HPDE6-E6E7 (cell line): ENCODE results near the gene ATF2.
"Not testable (repeated sequence)": the region's sequence is repeated elsewhere in the genome, so short reads cannot be mapped to it uniquely, and the experiment has no call there.

Source experiments
- DNase-seq: peaks from one replicate; pipeline ENCODE4 v3.0.0; 2011; ENCODE audit warnings: missing footprints; ENCODE audit errors: extremely low spot score

The ATF2 gene

DNA sequence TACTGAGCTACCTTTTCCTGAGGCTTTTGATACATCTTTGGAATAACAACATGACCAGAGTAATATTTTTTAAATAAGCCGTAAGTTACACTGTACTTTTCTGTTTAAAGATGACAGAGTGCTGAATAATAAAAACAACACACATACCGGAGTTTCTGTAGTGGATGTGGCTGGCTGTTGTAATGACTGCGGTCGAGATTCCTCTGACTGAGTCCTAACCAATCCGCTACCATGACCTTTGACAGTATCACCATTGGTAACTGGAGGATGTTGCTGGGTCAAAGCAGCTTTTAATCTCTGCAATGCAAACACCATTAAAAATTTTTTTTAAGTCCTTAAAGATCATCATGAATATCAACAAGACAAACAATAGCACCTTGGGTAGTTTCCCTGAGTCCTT lies 70.7 kb downstream of the ATF2 start:
- DNase-seq, result no peak

DNA sequence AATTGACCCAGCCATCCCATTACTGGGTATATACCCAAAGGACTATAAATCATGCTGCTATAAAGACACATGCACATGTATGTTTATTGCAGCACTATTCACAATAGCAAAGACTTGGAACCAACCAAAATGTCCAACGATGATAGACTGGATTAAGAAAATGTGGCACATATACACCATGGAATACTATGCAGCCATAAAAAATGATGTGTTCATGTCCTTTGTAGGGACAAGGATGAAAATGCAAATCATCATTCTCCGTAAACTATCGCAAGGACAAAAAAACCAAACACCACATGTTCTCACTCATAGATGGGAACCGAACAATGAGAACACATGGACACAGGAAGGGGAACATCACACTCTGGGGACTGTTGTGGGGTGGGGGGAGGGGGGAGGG lies 83.9 kb downstream of the ATF2 start:
- DNase-seq, result not testable (repeated sequence)

DNA sequence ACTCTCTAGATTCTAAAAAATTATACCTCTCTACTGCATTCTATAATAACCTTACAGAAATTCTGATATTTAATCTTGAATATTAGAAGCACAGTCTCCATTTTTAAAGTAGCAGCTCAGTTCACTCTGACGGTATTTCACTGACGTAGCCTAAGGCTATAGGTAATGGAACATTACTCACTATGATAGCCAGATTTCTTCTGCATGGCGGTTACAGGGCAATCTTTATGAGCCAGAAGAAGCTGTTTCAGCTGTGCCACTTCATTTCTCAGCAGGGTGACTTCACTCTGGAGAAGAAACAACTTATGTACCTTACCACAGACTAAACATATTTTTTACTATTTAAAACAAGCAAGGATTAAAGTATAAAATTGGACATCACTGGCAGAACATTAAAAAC lies 87.5 kb downstream of the ATF2 start:
- no peak for DNase-seq

DNA sequence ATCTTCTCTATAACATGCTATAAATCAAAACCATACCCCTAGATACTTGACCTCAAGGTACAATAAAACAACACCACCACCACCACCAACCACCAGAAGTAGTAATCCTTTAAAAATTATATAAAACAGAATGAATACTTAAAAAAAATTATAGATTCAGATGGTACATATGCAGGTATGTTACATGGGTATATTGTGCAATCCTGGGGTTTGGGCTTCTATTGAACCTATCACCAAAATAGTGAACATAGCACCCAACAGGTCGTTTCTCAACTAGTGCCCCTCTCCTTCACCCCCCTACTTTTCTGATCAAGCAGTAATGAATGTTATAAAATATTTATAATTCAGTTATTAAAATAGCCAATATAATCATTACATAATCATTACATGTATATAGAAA lies 91.7 kb downstream of the ATF2 start:
- no peak for DNase-seq

DNA sequence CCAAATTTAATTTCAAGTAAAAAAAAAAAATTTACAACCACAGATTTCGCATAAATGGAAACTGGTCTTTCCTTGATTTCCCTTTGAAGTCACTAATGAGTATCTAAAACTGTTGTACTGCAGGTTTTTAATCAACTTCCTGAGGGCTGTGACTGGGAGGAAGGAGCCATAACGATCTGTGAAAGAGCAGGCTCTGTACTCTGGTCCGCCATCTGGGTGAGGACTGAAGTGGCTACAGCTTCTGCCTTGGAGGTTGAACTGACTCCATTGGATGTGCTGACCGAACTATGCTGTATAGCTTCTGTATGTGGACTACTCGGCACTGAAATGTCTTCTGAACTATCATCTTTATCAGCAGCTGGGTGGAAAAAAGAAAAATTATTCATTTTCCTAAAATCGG lies 93.5 kb downstream of the ATF2 start:
- DNase-seq, result no peak

DNA sequence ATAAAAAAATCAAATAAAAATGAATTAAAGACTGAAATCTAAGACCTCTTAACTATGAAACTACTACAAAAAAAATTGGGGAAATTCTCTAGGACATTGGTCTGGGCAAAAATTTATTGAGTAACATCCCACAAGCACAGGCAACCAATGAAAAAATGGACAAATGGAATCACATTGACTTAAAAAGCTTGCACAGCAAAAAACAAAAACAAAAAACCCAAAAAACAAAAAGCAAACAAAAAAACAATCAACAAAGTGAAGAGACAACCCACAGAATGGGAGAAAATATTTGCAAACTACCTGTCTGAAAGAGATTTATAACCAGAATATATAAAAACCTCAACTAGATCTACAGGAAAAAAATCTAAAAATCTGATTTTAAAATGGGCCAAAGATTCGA lies 99.5 kb downstream of the ATF2 start:
- no peak for DNase-seq

DNA sequence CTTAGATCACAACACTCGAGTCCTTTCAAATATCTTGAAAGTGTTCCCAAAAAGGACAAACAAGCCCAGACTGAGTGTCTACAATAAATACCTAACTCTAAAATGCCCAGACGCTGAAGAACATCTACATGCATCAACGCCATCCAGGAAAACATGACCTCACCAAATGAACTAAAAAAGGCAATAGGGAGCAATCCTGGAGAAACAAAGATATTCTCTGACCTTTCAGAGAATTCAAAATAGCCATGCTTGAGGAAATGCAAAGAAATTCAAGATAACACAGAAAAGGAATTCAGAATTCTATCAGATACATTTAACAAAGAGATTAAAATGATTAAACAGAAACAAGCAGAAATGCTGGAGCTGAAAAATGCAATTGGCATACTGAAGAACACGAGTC lies 101.6 kb downstream of the ATF2 start:
- no peak for DNase-seq

DNA sequence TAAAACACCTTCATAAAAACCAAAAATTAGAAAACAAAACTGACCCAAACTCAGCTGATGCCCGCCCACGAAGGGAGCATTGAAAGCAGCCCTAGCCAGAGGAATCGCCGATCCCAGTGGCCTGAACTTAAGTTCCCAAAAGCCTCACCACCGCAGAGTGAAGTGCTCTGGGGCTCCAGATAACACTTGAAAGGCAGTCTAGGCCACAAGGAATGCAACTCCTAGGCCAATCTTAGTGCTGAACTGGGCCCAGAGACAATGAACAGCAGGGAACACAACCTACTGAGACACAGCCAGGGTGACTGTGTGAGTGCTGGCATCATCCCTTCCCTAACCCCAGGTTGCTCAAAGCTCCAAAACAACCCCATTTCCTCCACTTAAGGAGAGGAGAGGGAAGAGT lies 103.2 kb downstream of the ATF2 start:
- no peak for DNase-seq

DNA sequence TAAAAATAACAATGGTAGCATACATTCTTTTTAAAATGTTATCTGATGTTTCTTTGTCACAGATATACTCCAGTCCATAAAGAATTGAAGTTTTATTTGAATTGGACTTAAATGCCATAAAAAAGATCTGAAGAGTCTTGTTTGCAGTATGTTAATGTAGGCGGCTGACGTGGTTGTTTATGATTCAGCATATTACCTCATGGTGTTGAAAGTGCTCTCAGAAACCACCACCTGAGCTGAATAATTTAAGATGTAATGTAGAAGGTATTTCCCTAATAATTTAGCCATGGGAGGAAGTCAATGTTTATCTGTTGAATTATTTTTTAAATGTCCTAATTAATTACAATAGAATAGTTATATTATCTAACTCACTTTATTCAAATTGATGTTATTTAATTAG lies 104.3 kb downstream of the ATF2 start:
- DNase-seq, result no peak

DNA sequence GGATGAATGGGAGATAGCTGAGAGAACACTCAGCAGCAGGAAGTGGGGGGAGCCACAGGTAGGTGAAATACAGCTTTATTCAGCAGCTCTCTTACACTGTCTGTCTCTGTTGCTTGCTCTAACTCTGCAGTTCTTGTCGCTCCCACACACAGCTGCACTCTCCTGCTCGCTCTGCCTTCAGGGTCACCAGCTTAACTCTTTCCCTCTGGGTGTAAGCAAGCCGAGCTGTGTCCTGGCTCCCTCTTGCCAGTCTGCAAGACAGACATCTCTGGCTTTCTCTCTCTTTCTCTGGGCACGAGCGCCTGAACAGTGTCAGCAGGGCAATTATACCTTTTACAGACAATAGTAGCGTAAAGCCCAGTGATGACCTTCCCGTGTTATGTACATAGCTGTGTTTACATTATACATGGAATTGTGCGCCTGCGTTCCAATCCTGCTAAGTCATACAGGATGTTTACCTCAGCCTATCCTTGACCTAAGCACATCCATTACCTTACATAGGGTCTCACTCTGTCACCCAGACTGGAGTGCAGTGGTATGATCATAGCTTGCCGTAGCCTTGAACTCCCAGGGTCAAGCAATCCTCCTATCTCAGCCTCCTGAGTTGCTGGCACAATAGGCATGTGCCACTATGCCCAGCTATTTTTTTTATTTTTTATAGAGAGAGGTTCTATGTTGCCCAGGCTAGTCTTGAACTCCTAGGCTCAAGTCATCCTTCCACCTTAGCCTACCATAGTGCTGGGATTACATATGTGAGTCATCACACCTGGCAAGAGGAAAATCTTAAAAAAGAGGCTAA lies 105.0 kb downstream of the ATF2 start:
- no peak for DNase-seq

DNA sequence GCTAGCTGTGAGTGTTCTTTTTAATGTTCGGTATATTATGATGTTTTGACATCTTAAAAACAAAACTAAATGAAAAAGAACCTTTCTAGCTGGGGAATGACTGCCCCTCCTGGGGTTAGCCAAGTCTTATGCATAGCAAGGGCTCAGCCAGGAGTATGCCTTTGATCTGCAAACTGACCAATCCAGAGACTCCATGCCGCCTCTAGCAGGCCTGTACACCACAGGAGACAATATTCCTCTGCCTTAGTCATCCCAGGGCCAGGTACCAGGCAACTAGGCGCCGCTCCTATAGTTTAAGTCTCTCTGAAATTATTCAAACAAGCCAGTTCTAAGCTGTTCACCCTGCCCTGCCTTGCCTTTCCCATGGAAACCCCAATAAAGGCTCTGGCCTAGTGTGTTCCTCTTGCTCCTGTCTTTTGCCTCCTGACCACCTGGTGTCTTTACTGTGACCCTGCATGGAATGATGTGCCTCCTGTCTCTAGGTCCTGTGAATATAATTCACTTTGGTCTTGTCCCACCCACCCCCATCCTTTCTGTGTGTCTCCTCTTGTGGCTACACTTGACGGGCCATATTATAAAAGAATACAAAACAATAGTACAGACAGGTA lies 110.8 kb downstream of the ATF2 start:
- no peak for DNase-seq

DNA sequence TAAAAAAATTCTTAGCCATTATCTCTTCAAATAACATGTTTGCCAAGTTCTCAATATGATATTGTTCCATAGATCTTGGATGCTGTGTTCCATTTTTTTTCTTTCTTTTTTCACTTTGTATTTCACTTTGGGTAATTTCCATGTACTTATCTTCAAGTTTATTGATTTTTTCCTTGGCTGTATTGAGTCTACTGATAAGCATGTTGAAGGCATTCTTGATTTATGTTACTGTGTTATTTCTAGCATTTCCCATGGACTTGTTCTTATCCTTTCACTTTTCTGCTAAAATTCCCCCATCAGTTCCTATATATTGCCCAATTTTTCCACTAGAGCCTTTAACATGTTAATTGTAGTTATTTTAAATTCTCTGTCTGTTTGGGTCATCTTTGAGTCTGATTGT lies 112.0 kb downstream of the ATF2 start:
- no peak for DNase-seq

DNA sequence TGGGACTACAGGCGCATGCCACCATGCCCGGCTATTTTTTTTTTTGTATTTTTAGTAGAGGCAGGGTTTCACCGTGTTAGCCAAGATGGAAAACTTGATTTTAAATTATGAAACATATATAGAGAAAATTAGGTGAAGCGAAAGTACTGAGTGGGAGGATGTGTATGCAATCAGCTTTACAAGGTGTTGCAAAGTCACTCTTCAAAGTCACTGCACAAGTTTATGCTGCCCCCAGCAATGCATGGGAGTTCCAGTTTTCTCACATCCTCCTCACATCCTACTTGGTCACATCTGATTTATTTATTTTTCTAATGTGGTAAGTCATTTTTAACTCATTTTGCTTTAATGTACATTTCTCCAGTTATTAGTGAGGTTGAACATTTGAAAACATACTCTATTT lies 113.7 kb downstream of the ATF2 start:
- no peak for DNase-seq

DNA sequence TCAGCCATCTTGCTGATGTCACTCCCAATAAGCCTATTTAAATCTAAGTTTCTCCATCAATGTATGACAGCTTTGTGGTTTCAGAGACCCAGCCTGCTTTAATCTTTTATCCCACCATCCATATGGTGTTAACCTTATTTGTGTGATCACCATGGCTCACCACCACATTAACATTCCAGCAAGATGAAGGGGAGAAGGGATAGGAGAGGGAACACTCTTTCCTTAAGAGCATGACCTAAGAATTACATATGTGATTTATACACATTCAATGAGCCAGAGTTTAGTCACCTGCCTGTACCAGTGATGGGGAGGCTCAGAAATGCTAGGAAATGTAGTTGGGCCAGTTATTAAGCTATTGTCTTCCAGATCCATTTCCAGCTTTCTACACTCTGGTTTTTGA lies 118.3 kb downstream of the ATF2 start:
- DNase-seq, result no peak

DNA sequence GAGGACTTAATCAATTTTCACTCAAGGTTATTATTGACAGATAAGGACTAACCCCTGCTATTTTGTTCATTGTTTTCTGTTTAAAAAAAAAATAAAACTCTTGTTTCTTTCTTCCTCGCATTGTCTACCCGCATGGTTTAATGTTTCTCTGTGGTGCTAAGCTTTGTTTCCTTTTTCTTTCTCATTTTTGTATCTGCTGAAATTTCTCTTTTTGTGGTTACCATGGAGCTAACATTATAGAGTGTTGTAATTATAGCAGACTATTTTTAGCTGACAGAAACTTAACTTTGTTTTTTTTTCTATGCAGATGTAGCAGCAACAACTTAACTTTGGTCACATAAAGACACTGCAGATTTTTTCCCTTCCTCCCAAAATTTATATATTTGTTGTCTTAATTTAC lies 119.7 kb downstream of the ATF2 start:
- no peak for DNase-seq

DNA sequence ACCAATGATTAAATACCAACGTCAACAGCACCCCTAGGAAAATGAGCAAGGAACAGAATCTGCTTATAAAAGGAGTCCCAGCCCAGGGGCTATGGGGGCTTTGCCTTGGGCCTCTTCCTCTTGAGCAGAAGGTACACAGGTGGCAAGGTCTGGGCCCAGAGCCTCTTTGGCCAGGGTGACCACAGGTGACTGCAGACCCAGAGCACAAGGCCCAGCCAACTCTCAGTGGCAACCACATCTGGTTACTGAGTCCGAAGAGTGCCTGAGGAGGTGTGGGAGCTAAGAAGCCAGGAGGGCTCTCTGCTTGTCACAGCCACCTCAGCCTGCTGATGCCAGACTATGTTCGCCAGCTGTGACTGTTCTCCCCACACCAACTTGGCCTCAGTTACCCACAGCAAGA lies 128.5 kb downstream of the ATF2 start:
- no peak for DNase-seq

DNA sequence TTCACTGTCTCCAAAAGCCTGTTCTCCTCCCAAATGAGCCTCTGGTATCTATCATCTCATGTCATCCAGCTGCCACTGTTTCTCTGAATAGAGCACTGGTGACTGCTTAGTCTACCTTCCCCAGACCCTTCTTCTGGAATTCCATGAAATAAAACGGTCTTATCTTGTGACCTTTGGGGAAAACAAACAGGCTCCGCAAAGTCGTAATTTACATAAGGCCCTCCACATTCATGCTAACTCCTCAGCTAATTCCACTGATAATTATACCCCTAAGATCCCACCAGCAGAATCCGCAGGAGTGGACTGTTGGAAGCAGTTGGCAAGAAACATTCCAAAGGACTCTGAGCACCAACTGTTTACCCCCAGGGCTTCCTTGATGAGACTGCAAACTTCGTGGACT lies 129.0 kb downstream of the ATF2 start:
- DNase-seq, result no peak

DNA sequence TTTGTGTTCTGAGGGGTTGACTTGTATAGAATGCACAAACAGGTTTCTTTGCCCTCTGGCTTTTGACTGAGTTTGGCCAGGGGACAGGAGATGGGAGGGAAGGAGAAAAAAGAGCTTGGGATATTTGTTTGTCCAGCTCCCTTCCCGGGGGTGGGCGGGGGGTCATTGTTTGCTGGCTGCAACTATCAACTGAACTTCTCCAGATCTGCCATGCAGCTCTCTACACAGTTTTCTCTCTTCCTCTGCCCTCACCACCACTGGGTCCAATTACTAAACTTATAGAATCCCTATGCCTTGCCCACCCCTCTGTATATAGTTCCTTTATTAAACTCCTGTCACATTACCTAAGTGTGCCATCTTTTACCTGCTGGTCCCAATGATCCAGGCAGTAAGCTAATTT lies 130.1 kb downstream of the ATF2 start:
- no peak for DNase-seq

DNA sequence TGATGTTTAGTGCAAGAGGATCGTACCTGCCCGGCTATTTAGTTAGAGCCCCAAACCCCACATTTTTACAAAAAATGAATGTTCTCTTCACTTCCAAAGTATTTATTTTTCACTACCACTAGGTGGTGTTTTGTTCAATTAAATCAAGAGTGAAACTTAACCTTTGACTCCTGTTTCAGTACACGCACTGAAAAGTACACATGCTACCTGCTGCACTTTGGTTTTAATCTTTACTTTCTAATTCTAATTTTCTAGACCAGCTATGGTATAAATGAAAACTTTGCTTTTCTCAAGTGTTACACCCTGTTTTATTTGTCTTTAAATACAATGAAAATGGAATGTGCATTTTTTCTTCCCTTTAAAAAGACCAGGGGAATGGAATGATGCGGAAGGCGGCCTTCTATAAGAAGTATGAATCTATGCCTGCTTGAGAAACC lies 131.4 kb downstream of the ATF2 start:
- no peak for DNase-seq

DNA sequence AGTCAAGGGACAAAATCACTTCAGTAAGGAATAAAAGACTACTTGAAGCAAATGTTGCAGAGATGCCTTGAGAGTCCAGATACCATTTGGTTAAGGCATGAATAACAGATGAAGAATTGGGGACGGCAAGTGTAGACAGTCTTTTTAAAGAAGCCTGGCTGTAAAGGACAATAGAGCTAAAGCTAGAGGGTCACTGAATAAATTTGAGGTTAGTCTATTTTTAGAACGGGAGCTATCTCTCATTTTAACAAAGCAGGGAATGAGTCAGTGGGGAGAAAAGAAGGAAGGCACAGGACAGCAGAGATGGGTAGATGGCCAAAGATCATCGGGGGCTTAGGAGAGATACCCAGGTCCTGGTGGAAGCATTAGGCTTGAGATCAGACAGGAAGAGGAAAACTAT lies 132.2 kb downstream of the ATF2 start:
- DNase-seq, result no peak

DNA sequence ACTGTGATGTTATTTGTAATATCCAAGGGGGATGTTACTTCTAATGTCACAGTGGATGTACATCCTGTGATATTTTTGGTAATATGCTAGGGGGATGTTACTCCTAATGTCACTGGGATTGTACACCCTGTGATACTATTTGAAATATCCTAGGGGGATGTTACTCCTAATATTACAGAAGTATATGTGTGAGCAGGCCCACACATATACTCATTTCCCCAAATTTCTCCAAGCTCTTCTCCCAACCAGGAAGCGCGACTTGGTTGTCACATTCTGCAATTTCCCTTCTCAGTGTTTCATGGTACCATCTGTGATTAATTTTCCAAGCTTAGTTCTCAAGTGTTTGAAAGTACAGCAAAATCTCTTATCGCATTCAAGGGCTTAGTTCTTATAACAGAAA lies 133.3 kb downstream of the ATF2 start:
- no peak for DNase-seq

DNA sequence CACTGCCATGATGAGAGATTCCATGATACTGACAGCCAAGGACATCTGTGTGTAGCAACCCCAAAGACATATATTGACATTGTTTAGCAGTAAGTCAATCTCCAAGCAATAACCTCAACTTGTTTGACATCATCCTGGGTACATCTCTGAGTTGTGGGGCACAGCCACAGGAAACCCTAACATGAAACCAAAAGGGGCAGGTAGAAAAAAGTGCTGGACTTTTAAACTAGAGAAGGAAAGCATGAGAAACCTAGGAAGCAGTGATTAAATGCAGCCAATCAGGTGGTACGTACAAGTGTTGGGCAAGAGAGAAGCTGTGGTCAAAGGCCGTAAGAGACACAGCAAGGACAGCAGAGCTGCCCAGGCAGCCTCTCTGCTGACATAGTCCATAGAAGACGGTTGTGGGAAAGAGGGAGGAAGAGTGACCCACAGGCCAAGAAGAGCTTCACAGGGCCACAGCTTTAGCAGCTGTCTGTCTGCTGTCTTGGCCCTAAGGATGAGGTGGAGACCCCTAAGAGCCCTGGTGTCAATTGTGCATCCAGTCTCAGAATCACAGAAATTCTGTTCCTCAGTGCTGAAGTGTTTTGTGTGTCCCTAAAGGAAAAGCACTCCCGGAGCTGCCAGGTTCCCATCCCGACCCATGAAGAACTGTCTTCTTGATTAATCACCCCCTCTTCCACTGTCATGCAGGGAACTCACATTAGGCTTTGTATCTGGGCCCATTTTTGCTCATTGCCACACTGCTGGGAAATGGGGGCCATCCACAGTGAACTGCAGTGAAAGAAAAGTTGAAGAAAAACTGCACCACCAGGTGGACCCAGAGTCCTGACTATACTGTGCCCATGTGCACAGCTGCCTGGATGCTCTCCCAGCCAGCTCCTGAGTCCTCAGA lies 137.4 kb downstream of the ATF2 start:
- DNase-seq, result peak; percentile 33

DNA sequence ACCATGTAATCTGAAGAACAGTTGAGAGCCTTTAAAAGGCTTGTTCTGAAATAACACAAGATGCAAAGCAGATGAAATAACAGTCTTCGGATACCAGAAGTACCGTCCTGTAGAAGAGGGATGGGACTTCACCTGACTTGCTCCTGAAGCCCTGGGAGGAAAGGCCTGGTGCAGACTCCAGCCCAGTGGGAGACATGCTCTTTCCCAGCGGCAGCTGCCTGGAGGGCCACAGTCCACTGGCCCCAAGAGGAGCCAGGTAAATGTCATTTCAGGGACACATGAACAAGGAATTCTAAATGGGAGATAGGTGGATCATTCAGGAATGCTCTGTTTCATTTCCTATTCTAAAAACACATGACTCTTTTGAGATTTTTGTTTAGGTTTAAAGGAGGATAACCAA lies 140.2 kb downstream of the ATF2 start:
- no peak for DNase-seq
